ENCODE measurements around the gene SERPINA5.

The SERPINA5 gene

GRCh38 chr14:94538070-94538740, 43.0 kb upstream of the SERPINA5 start:
- no peak overlapping the region for H2AFZ ChIP-seq (ENCODE audit: low read depth, low read length)
- H4K20me1 ChIP-seq (ENCODE audit: insufficient read depth, low read length) = no peaks in the 10 kb centered on the region
- peaks cover 8% of the 10 kb centered on the region for H3K4me1 ChIP-seq (ENCODE audit: low read length)
- TF ChIP-seq EZH2phosphoT487 (IDR thresholded peaks at IDR 0.05; ENCODE audit: low read depth) (no peak), CTCF (IDR thresholded peaks at IDR 0.05; ENCODE audit: low read depth, low read length) (no peak)
- no peak overlapping the region for H3K4me2 ChIP-seq (ENCODE audit: low read length)
- no peaks in the 10 kb centered on the region for H3K9me3 ChIP-seq (ENCODE audit: insufficient read depth, low read length)
- peaks cover 29% of the 10 kb centered on the region for H3K27me3 ChIP-seq (ENCODE audit: low read depth, low read length)
- H3K79me2 ChIP-seq (ENCODE audit: low read length) = no peaks in the 10 kb centered on the region
- no peaks in the 10 kb centered on the region for H3K36me3 ChIP-seq (replicated peaks; ENCODE audit: low read depth, low read length)
- no peak overlapping the region for H3K27ac ChIP-seq (ENCODE audit: low read length)
- H3K4me3 ChIP-seq (ENCODE audit: low read length) = no peak overlapping the region
- H3K9ac ChIP-seq (ENCODE audit: low read length) = no peak overlapping the region

- H3K79me2 ChIP-seq (ENCODE audit: low read length) = no peaks in the 10 kb centered on the region
- TF ChIP-seq CTCF (IDR thresholded peaks at IDR 0.05; ENCODE audit: low read depth, low read length) (no peak), EZH2phosphoT487 (IDR thresholded peaks at IDR 0.05; ENCODE audit: low read depth) (no peak)
- H3K4me1 ChIP-seq (ENCODE audit: low read length) = peaks cover 8% of the 10 kb centered on the region
- H2AFZ ChIP-seq (ENCODE audit: low read depth, low read length) = no peak overlapping the region
- no peak overlapping the region for H3K4me3 ChIP-seq (ENCODE audit: low read length)
- no peak overlapping the region for H3K9ac ChIP-seq (ENCODE audit: low read length)
- peaks cover 26% of the 10 kb centered on the region for H3K27me3 ChIP-seq (ENCODE audit: low read depth, low read length)
- no peaks in the 10 kb centered on the region for H3K9me3 ChIP-seq (ENCODE audit: insufficient read depth, low read length)
- H3K36me3 ChIP-seq (replicated peaks; ENCODE audit: low read depth, low read length) = no peaks in the 10 kb centered on the region
- no peak overlapping the region for H3K4me2 ChIP-seq (ENCODE audit: low read length)
- H3K27ac ChIP-seq (ENCODE audit: low read length) = no peak overlapping the region
- no peaks in the 10 kb centered on the region for H4K20me1 ChIP-seq (ENCODE audit: insufficient read depth, low read length)
Measured at GRCh38 chr14:94539181-94539580, 42.0 kb upstream of the SERPINA5 start.

- Histone ChIP-seq H4K20me1 (ENCODE audit: insufficient read depth, low read length) (no peaks in the 10 kb centered on the region), H3K4me1 (ENCODE audit: low read length) (peaks cover 8% of the 10 kb centered on the region), H3K27me3 (ENCODE audit: low read depth, low read length) (peaks cover 26% of the 10 kb centered on the region), H3K4me2 (ENCODE audit: low read length) (no peak overlapping the region), H3K9me3 (ENCODE audit: insufficient read depth, low read length) (no peaks in the 10 kb centered on the region), H2AFZ (ENCODE audit: low read depth, low read length) (peak overlapping the region; percentile 46; the same call in 1 of the 2 replicates), H3K27ac (ENCODE audit: low read length) (no peak overlapping the region), H3K4me3 (ENCODE audit: low read length) (no peak overlapping the region), H3K9ac (ENCODE audit: low read length) (no peak overlapping the region), H3K36me3 (replicated peaks; ENCODE audit: low read depth, low read length) (no peaks in the 10 kb centered on the region), H3K79me2 (ENCODE audit: low read length) (no peaks in the 10 kb centered on the region)
- TF ChIP-seq EZH2phosphoT487 (IDR thresholded peaks at IDR 0.05; ENCODE audit: low read depth) (no peak), CTCF (IDR thresholded peaks at IDR 0.05; ENCODE audit: low read depth, low read length) (no peak)
Measured at GRCh38 chr14:94540031-94540794, 41.0 kb upstream of the SERPINA5 start.

GRCh38 chr14:94541234-94541975, 39.8 kb upstream of the SERPINA5 start:
- Histone ChIP-seq H3K4me3 (ENCODE audit: low read length) (no peak overlapping the region), H2AFZ (ENCODE audit: low read depth, low read length) (no peak overlapping the region), H3K79me2 (ENCODE audit: low read length) (no peaks in the 10 kb centered on the region), H3K27me3 (ENCODE audit: low read depth, low read length) (peaks cover 22% of the 10 kb centered on the region), H3K4me2 (ENCODE audit: low read length) (no peak overlapping the region), H3K9ac (ENCODE audit: low read length) (no peak overlapping the region), H3K9me3 (ENCODE audit: insufficient read depth, low read length) (no peaks in the 10 kb centered on the region), H4K20me1 (ENCODE audit: insufficient read depth, low read length) (no peaks in the 10 kb centered on the region), H3K27ac (ENCODE audit: low read length) (no peak overlapping the region), H3K4me1 (ENCODE audit: low read length) (peaks cover 8% of the 10 kb centered on the region), H3K36me3 (replicated peaks; ENCODE audit: low read depth, low read length) (no peaks in the 10 kb centered on the region)
- no peak for TF ChIP-seq EZH2phosphoT487 (IDR thresholded peaks at IDR 0.05; ENCODE audit: low read depth)
- no peak for TF ChIP-seq CTCF (IDR thresholded peaks at IDR 0.05; ENCODE audit: low read depth, low read length)
